ENCODE results near the gene TMEM220.

DNA sequence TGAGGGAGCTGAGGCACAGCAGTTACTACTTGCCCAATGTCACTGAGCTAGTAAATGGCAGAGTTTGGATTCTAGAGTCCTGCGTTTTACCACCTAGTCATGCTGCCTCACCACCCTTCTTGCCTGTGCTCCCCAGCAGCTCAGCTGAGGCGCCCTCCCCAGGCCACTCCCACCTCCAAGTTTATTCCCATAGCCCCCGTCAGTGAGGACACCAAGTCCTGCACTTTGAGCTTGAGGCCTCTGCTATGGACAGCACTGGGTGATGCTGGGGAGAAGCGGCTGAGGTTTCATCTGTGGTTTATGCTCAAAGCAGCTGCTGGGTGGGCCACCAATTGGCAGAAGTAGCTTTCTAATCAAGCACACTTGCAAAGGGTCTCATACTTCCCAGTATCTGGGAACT is 37.4 kb upstream of the TMEM220 start:
- TF ChIP-seq, protein P1, sequence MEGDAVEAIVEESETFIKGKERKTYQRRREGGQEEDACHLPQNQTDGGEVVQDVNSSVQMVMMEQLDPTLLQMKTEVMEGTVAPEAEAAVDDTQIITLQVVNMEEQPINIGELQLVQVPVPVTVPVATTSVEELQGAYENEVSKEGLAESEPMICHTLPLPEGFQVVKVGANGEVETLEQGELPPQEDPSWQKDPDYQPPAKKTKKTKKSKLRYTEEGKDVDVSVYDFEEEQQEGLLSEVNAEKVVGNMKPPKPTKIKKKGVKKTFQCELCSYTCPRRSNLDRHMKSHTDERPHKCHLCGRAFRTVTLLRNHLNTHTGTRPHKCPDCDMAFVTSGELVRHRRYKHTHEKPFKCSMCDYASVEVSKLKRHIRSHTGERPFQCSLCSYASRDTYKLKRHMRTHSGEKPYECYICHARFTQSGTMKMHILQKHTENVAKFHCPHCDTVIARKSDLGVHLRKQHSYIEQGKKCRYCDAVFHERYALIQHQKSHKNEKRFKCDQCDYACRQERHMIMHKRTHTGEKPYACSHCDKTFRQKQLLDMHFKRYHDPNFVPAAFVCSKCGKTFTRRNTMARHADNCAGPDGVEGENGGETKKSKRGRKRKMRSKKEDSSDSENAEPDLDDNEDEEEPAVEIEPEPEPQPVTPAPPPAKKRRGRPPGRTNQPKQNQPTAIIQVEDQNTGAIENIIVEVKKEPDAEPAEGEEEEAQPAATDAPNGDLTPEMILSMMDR (IDR thresholded peaks at IDR 0.05): no peak
- no peak for TF ChIP-seq EP300 (IDR thresholded peaks at IDR 0.05)
